Heart left ventricle (tissue), 16 donors: ENCODE measurements around the gene ARHGAP5. TPM values are rescaled to one million over a fixed set of nuclear protein-coding genes. Genes with fewer than 3 reads are reported as not detected.

ENCODE experiments used
- ATAC-seq, 4 donors: fragments of 200-7000 bp; cut with Tn5 transposase; one replicate each; pipeline ENCODE4 v1.9.1; 2020 to 2022; ENCODE audit warnings: moderate library complexity in 4 of 4, mild to moderate bottlenecking in 3 of 4, moderate number of reproducible peaks in 1 of 4
- DNase-seq, 5 donors: peaks; one replicate each; pipeline ENCODE4 v3.0.0-alpha.2; 2020
- H3K27ac ChIP-seq, 12 donors: fragments of 200-600 bp; sonication (generic) in 4 of 12; one replicate each; pipeline versions ENCODE4 v1.5.0 to v1.8.0; 2016 to 2022; ENCODE audit warnings: mild to moderate bottlenecking in 2 of 12
- H3K27me3 ChIP-seq, 9 donors: fragments of 200-600 bp; sonication (generic) in 2 of 9; one replicate each; pipeline versions ENCODE4 v1.5.1 to v1.8.0; 2016 to 2022; ENCODE audit warnings: mild to moderate bottlenecking in 3 of 9
- H3K36me3 ChIP-seq, 9 donors: fragments of 200-600 bp; sonication (generic) in 2 of 9; one replicate each; pipeline versions ENCODE4 v1.5.0 to v1.8.0; 2018 to 2022; ENCODE audit warnings: mild to moderate bottlenecking in 2 of 9
- H3K4me1 ChIP-seq, 12 donors: fragments of 200-600 bp; sonication (generic) in 4 of 12; one replicate each; pipeline versions ENCODE4 v1.5.0 to v1.8.0; 2016 to 2022; ENCODE audit warnings: mild to moderate bottlenecking in 3 of 12
- H3K4me3 ChIP-seq, 12 donors: fragments of 200-600 bp; sonication (generic) in 4 of 12; one replicate each; pipeline versions ENCODE4 v1.5.0 to v1.8.0; 2017 to 2022; ENCODE audit warnings: mild to moderate bottlenecking in 9 of 12, moderate library complexity in 4 of 12
- H3K9me3 ChIP-seq, 12 donors: fragments of 200-600 bp; sonication (generic) in 4 of 12; one replicate each; pipeline versions ENCODE4 v1.5.0 to v1.8.0; 2016 to 2022; ENCODE audit warnings: mild to moderate bottlenecking in 1 of 12
- POLR2A ChIP-seq, 2 donors: fragments of 450-650 bp; IDR thresholded peaks; one replicate each; pipeline ENCODE4 v1.6.1; 2017; ENCODE audit warnings: antibody characterized with exemption in 2 of 2, mild to moderate bottlenecking in 2 of 2, moderate library complexity in 2 of 2
- WGBS, 4 donors: extraction: QIAGEN DNeasy Blood & Tissue Kit in 2 of 4; methylation state at CpG; one replicate each; pipeline versions ENCODE4 v1.1.5 to v1.1.7; 2013 to 2018; 5-methylcytosine and 5-hydroxymethylcytosine counted together
- intact Hi-C, 10 donors: fragments of 100-400 bp; cut with DNase I; formaldehyde crosslinking; loops; one replicate each; pipeline versions ENCODE4 v1.11.1 to v1.14.2; 2022
- polyA plus RNA-seq, 2 donors: library from polyadenylated mRNA; stranded (reverse); fragments of 200-250 nt; gene quantifications; one replicate each; pipeline ENCODE4 v1.2.3, GENCODE V29; 2013
- total RNA-seq, 9 donors: library from RNA; depleted of rRNA in 2 of 9; stranded (reverse); fragments of >200 nt in 2 of 9; fragmentation: NEBNext Ultra II Directional in 3 of 9; extraction: Animal tissue kit (Norgen Biotek cat#: 25700) in 3 of 9; gene quantifications; one replicate each; pipeline versions ENCODE4 v1.1.0 to v1.2.4, GENCODE V29; 2016 to 2023
- TF ChIP-seq, protein P1 (sequence below), 12 donors: fragments of 200-600 bp; sonication (generic) in 4 of 12; IDR thresholded peaks; one replicate each; pipeline versions ENCODE4 v1.5.0 to v1.8.0; 2018 to 2022; ENCODE audit warnings: antibody characterized with exemption in 12 of 12, mild to moderate bottlenecking in 5 of 12
- donor health status: ischemic (EF 13 %, LVEDD 7.1; RV severe dilation, severe dysfunction).
- donor health status: healthy with polysubstance abuse.
- donor health status: DM: no; HTN: yes; CAD: no.
- donor health status: DM: no; HTN: no; CAD: no.
- donor health status: ischemic (EF 25% LVEDD 6.9; RV normal size, moderate dysfunction).
- donor health status: ischemic (EF 25% LVEDD 5.7; RV mildly dilated, moderate dysfunction).
- donor health status: healthy.
- donor health status: DM: yes; HTN: yes; CAD: no.
- donor health status: ischemic (EF 35%, LVEDD 5.7; RV mildly dilated, moderate dysfunction).
- donor health status: nonischemic (EF 11% LVEDD 7.7; RV severe dilation, severe dysfunction).
- donor health status: DM: yes; HTN: yes; CAD: no.
- donor health status: PGD.
- donor health status: ischemic (EF 29% LVEDD 5.4; RV normal size, mild dysfunction).
- donor health status: nonischemic (EF 23%, LVEDD 6.1; RV moderate dilation, normal function).

Gene ARHGAP5
- total and polyA plus RNA-seq, 11 donors = 21.0 to 277 (median 243) TPM

DNA sequence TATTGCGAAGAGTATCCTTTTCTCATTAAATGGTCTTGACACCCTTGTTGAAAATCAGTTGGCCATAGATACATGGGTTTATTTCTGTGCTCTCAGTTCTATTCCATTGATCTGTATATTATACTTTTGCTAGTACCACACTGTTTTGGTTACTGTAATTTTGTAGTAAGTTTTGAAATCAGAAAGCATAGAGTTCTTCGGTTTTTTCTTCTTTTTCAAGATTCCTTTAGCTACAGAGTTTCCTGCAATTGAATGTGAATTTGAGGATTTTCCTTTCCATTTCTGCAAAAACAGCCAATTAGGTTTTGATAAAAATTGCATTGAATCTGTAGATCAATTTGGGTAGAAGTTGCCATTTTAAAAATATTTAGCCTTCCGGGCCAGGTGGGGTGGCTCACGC is 60.2 kb downstream of the ARHGAP5 start:
- Histone ChIP-seq H3K9me3 (peaks cover 0 to 38% (median 8%) of the 10 kb centered on the region in 12 donors), H3K27ac (no peak overlapping the region), H3K27me3 (no peaks in the 10 kb centered on the region), H3K4me3 (no peak overlapping the region), H3K36me3 (peaks cover 0 to 46% (median 5%) of the 10 kb centered on the region in 9 donors), H3K4me1 (peaks cover 0 to 14% (median 1%) of the 10 kb centered on the region in 12 donors)
- 94 to 98% (median 98%) methylated on average over 4 of the region's 4 CpGs for WGBS, 4 donors
- TF ChIP-seq POLR2A (IDR thresholded peaks at IDR 0.05) = no peak
- TF ChIP-seq, protein P1, sequence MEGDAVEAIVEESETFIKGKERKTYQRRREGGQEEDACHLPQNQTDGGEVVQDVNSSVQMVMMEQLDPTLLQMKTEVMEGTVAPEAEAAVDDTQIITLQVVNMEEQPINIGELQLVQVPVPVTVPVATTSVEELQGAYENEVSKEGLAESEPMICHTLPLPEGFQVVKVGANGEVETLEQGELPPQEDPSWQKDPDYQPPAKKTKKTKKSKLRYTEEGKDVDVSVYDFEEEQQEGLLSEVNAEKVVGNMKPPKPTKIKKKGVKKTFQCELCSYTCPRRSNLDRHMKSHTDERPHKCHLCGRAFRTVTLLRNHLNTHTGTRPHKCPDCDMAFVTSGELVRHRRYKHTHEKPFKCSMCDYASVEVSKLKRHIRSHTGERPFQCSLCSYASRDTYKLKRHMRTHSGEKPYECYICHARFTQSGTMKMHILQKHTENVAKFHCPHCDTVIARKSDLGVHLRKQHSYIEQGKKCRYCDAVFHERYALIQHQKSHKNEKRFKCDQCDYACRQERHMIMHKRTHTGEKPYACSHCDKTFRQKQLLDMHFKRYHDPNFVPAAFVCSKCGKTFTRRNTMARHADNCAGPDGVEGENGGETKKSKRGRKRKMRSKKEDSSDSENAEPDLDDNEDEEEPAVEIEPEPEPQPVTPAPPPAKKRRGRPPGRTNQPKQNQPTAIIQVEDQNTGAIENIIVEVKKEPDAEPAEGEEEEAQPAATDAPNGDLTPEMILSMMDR (IDR thresholded peaks at IDR 0.05) = no peak
- intact Hi-C loops = no loop called here
- ATAC-seq = no peak
- DNase-seq = no peak

DNA sequence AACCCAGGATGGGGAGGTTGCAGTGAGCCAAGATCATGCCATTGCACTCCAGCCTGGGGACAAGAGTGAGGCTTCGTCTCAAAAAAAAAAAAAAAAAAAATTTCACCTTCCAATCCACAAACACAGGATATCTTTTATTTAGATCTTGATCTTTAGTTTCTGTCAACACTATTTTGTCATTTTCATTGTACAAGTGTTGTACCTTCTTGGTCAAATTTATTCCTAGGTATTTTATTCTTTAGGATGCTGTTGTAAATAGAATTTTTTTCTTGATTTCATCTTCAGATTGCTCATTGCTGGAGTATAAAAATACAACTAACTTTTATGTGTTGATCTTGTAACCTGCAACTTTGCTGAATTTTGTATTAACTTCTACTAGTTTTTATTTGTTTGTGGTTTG is 60.8 kb downstream of the ARHGAP5 start:
- Histone ChIP-seq H3K9me3 (peaks cover 0 to 37% (median 8%) of the 10 kb centered on the region in 12 donors), H3K36me3 (peaks cover 0 to 51% (median 8%) of the 10 kb centered on the region in 9 donors), H3K4me1 (peaks cover 0 to 17% (median 1%) of the 10 kb centered on the region in 12 donors), H3K4me3 (no peak overlapping the region), H3K27me3 (no peaks in the 10 kb centered on the region), H3K27ac (no peak overlapping the region)
- DNase-seq (no peak), ATAC-seq (no peak)
- 94 to 100% (median 100%) methylated on average over 1 of the region's 1 CpG for WGBS, 4 donors
- no peak for TF ChIP-seq POLR2A (IDR thresholded peaks at IDR 0.05)
- TF ChIP-seq, protein P1 (IDR thresholded peaks at IDR 0.05) = no peak
- intact Hi-C loops = no loop called here

DNA sequence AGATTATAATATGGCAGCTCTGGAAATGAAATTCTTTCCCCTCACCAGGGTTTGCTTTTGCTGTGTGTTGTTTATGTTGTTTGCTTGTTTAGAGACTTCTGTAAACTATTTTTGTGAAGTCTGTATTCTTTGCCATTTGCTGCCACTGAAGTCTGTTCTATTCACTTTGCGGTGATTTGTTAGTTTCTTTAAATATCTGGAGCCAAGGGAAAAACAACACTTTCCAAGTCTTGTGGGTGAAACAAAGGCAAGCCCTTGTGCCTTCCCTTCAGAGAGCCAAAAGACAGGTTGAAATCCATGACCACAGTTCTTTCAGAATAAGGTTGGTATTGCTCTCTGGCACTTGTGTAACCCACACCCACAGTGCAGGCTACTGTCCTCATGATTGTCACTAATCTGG is 65.2 kb downstream of the ARHGAP5 start:
- no peak for TF ChIP-seq POLR2A (IDR thresholded peaks at IDR 0.05)
- ATAC-seq (no peak), DNase-seq (no peak)
- H3K4me3 ChIP-seq = no peak overlapping the region
- H3K27ac ChIP-seq = no peak overlapping the region
- H3K36me3 ChIP-seq = peaks cover 0 to 57% (median 16%) of the 10 kb centered on the region in 9 donors
- H3K4me1 ChIP-seq = peaks cover 0 to 30% (median 2%) of the 10 kb centered on the region in 12 donors
- 94 to 100% (median 99%) methylated on average over 1 of the region's 1 CpG for WGBS, 4 donors
- peaks cover 0 to 23% (median 6%) of the 10 kb centered on the region in 12 donors for H3K9me3 ChIP-seq
- intact Hi-C loops = no loop called here
- no peaks in the 10 kb centered on the region for H3K27me3 ChIP-seq

DNA sequence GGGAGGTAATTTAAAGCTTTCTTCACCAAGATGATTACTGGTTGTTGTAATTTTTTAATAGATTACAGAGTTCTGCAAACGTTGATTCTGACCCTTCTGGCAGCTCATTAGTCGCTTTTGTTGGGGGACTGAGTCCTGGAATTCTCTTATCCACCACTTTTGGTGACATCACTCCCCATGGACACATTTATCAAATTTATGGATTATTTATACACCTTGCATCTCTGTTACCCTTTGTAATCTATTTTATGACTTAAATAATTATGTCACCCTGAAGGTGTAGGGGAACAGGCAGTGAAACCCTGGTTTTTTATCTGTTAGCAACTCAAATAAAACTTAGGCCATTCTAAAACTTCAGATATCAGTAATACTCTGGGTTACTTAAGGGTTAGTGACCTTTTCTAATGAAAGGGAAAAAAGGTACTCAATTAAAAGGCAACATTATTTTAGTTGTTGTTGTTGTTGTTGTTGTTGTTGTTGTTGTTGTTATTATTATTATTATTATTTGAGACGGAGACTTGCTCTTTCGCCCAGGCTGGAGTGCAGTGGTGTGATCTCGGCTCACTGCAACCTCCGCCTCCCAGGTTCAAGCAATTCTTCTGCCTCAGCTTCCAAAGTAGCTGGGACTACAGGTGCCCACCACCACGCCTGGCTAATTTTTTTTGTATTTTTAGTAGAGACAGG is 65.8 kb downstream of the ARHGAP5 start:
- no peak for DNase-seq
- TF ChIP-seq, protein P1 (IDR thresholded peaks at IDR 0.05) = no peak
- TF ChIP-seq POLR2A (IDR thresholded peaks at IDR 0.05) = no peak
- Histone ChIP-seq H3K36me3 (peaks cover 0 to 57% (median 22%) of the 10 kb centered on the region in 9 donors), H3K4me3 (no peak overlapping the region), H3K27ac (no peak overlapping the region), H3K9me3 (peaks cover 0 to 17% (median 2%) of the 10 kb centered on the region in 12 donors), H3K4me1 (peaks cover 0 to 35% (median 3%) of the 10 kb centered on the region in 12 donors), H3K27me3 (no peaks in the 10 kb centered on the region)
- intact Hi-C loops = no loop called here
- WGBS, 4 donors = 84 to 91% (median 90%) methylated on average over 7 of the region's 7 CpGs
- no peak for ATAC-seq
